ENCODE results near the gene TFDP1. TPM values are rescaled to one million over a fixed set of nuclear protein-coding genes. Genes with fewer than 3 reads are reported as not detected.
A peak's percentile ranks its signal among the peaks of the same experiment; 100 is the strongest.

The TFDP1 gene
- polyA plus RNA-seq, 1 of the 3 experiments (the other 2 are of a cell fraction): 76.7 TPM

- Histone ChIP-seq H3K27ac (ENCODE audit: low read depth in 2 of 2, low read length in 1 of 2) (peak overlapping the region in 1 of 2 experiments; percentile 99; a peak in 2 of 4 replicates), H3K9me3 (no peaks in the 10 kb centered on the region), H3K4me2 (no peak overlapping the region), H3K9me2 (no peaks in the 10 kb centered on the region), H3K9ac (no peak overlapping the region), H3K4me3 (ENCODE audit: low read depth in 2 of 2, low read length in 1 of 2) (no peak overlapping the region), H3K36me3 (replicated peaks in 1 of 2; ENCODE audit: control insufficient read depth in 1 of 2, insufficient read depth in 2 of 2, low read length in 1 of 2) (peaks cover 13 to 23% of the 10 kb centered on the region in 2 experiments), H3K27me3 (ENCODE audit: insufficient read depth) (no peaks in the 10 kb centered on the region), H3K4me1 (ENCODE audit: control insufficient read depth in 1 of 2, insufficient read depth in 2 of 2, low read depth in 1 of 2, low read length in 1 of 2) (peaks cover 0 to 72% of the 10 kb centered on the region in 2 experiments; a peak in 2 of 4 replicates), H2AFZ (ENCODE audit: low read depth) (no peak overlapping the region), H3F3A (replicated peaks; ENCODE audit: insufficient read depth) (no peaks in the 10 kb centered on the region), H3K79me2 (ENCODE audit: insufficient read depth) (peaks cover 46% of the 10 kb centered on the region), H4K20me1 (ENCODE audit: insufficient read depth) (peaks cover 60% of the 10 kb centered on the region)
- ChIA-PET POLR2A (interaction anchor here (1.0 kb wide), 1 partner anchor 56 kb away, joined by 4 read pairs; no protein-coding TSS in a partner anchor), CTCF (interaction anchor here (0.7 to 4.8 kb wide), 5 partner anchors 16 to 152 kb away, joined by 3 to 39 read pairs (median 8); no protein-coding TSS in a partner anchor)
- no peak for TF ChIP-seq ELF1 (IDR thresholded peaks at IDR 0.05)
- no peak for TF ChIP-seq MEF2A (IDR thresholded peaks at IDR 0.05; ENCODE audit: borderline replicate concordance, low read depth)
- TF ChIP-seq RCOR1 (IDR thresholded peaks at IDR 0.05; ENCODE audit: low read length): 0 out of 2 replicates have a peak, but pooled peaks have one; percentile 11
- 95% methylated on average over 5 of the region's 5 CpGs for WGBS (ENCODE audit: low lambda C conversion rate)
- DNase-seq: peak; percentile 59
These were observed 39.1 kb upstream of the TFDP1 start for GRCh38 chr13:113545455-113545930.

GRCh38 chr13:113545931-113546516 lies 38.5 kb upstream of the TFDP1 start:
- Histone ChIP-seq H3F3A (replicated peaks; ENCODE audit: insufficient read depth) (no peaks in the 10 kb centered on the region), H3K36me3 (replicated peaks in 1 of 2; ENCODE audit: control insufficient read depth in 1 of 2, insufficient read depth in 2 of 2, low read length in 1 of 2) (peaks cover 18 to 28% of the 10 kb centered on the region in 2 experiments), H3K4me3 (ENCODE audit: low read depth in 2 of 2, low read length in 1 of 2) (no peak overlapping the region), H2AFZ (ENCODE audit: low read depth) (no peak overlapping the region), H3K4me1 (ENCODE audit: control insufficient read depth in 1 of 2, insufficient read depth in 2 of 2, low read depth in 1 of 2, low read length in 1 of 2) (peaks cover 0 to 73% of the 10 kb centered on the region in 2 experiments; a peak in 2 of 4 replicates), H3K79me2 (ENCODE audit: insufficient read depth) (peaks cover 42% of the 10 kb centered on the region), H3K9me2 (no peaks in the 10 kb centered on the region), H3K27ac (ENCODE audit: low read depth in 2 of 2, low read length in 1 of 2) (peak overlapping the region in 1 of 2 experiments; percentile 99; a peak in 2 of 4 replicates), H3K9ac (no peak overlapping the region), H3K27me3 (ENCODE audit: insufficient read depth) (no peaks in the 10 kb centered on the region), H4K20me1 (ENCODE audit: insufficient read depth) (peaks cover 55% of the 10 kb centered on the region), H3K9me3 (no peaks in the 10 kb centered on the region), H3K4me2 (no peak overlapping the region)
- POLR2A ChIA-PET: interaction anchor here (1.0 kb wide), 1 partner anchor 56 kb away, joined by 4 read pairs; no protein-coding TSS in a partner anchor
- CTCF ChIA-PET: interaction anchor here (0.7 to 4.8 kb wide), 5 partner anchors 16 to 152 kb away, joined by 3 to 39 read pairs (median 8); no protein-coding TSS in a partner anchor
- peak; percentile 45 for DNase-seq
- WGBS (ENCODE audit: low lambda C conversion rate): 90% methylated on average over 22 of the region's 22 CpGs
- no peak for TF ChIP-seq RXRA (IDR thresholded peaks at IDR 0.05; ENCODE audit: borderline replicate concordance, low read depth)
- no peak for TF ChIP-seq SIN3A (IDR thresholded peaks at IDR 0.05; ENCODE audit: borderline replicate concordance, low read depth, low read length)
- TF ChIP-seq TAF1 (IDR thresholded peaks at IDR 0.05; ENCODE audit: borderline replicate concordance, low read depth, low read length): no peak
- TF ChIP-seq, protein P1, sequence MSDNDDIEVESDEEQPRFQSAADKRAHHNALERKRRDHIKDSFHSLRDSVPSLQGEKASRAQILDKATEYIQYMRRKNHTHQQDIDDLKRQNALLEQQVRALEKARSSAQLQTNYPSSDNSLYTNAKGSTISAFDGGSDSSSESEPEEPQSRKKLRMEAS (IDR thresholded peaks at IDR 0.05; ENCODE audit: low read depth): no peak
- no peak for TF ChIP-seq FOXM1 (IDR thresholded peaks at IDR 0.05; ENCODE audit: low read depth)
- TF ChIP-seq CHD2 (IDR thresholded peaks at IDR 0.05; ENCODE audit: low read length, partially characterized antibody): no peak
- TF ChIP-seq TCF12 (IDR thresholded peaks at IDR 0.05): no peak
- no peak for TF ChIP-seq FOSL2 (IDR thresholded peaks at IDR 0.05; ENCODE audit: borderline replicate concordance, low read depth)
- TF ChIP-seq ELF1 (IDR thresholded peaks at IDR 0.05): no peak
- TF ChIP-seq SMC3 (IDR thresholded peaks at IDR 0.05; ENCODE audit: low read depth, low read length): no peak
- no peak for TF ChIP-seq YY1 (IDR thresholded peaks at IDR 0.05; ENCODE audit: low read depth)
- no peak for TF ChIP-seq GABPA (IDR thresholded peaks at IDR 0.05; ENCODE audit: low read depth)
- TF ChIP-seq POLR2AphosphoS5 (IDR thresholded peaks at IDR 0.05; ENCODE audit: low read depth, low read length): no peak
- TF ChIP-seq RFX5 (IDR thresholded peaks at IDR 0.05; ENCODE audit: low read length): no peak
- no peak for TF ChIP-seq PBX3 (IDR thresholded peaks at IDR 0.05)
- TF ChIP-seq USF2 (IDR thresholded peaks at IDR 0.05; ENCODE audit: borderline replicate concordance, low read depth, low read length): no peak
- TF ChIP-seq NRF1 (IDR thresholded peaks at IDR 0.05; ENCODE audit: low read depth, low read length): no peak
- no peak for TF ChIP-seq GATA2 (CRISPR knock-in tag; IDR thresholded peaks at IDR 0.05)
- no peak for TF ChIP-seq REST (IDR thresholded peaks at IDR 0.05; ENCODE audit: low read depth, low read length)

Measured in SK-N-SH (cell line).